IPS-18c (cell line): Measurements from ENCODE around the gene CXCL17.
"Not testable (repeated sequence)": the region's sequence is repeated elsewhere in the genome, so short reads cannot be mapped to it uniquely, and the experiment has no call there.

ENCODE experiments used
- H3K4me3 ChIP-seq: 2 replicates; pipeline ENCODE4 v1.7.0; 2013; ENCODE audit warnings: low read depth, mild to moderate bottlenecking, low read length, moderate library complexity; ENCODE audit not compliant: insufficient read depth
- H3K9me3 ChIP-seq: one replicate; pipeline ENCODE4 v1.6.1; 2013; ENCODE audit warnings: mild to moderate bottlenecking, low read length, moderate library complexity; ENCODE audit not compliant: control insufficient read depth, insufficient read depth

CXCL17 gene

DNA sequence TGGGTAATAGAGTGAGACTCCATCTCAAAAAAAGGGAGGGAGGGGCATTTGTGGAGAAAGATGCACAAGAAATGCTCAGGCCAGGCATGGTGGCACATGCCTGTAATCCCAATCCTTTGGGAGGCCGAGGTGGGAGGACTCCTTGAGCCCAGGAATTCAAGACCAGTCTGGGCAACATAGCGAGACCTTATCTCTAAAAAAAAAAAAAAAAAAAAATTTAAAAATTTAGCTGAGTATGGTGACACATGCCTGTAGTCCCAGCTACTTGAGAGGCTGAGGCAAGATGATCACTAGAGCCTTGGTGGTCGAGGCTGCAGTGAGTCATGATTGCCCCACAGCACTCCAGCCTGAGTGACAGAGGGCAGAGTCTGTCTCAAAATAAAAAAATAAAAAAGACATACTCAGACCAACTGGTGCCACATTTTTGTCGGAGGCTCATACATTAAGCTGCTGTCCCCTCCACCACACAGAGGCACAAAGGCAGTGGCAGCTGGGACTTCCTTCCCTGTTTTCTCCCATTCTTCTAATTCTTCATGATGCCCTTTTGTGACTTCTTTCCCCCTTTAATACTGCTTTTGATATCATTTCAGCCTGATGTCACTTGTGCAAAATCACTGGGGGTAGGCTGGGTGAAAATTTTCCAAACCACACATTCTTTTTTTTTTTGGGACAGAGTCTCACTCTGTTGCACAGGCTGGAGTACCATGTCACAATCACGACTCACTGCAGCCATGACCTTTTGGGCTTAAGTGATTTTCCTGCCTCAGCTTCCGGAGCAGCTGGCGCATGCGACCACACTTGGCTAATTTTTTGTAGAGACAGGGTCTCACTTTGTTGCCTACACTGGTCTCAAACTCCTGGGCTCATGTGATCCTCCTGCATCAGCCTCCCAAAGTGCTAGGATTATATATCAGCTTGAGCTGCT is 26.8 kb upstream of the CXCL17 start:
- no peaks in the 10 kb centered on the region for H3K9me3 ChIP-seq
- no peak overlapping the region for H3K4me3 ChIP-seq

DNA sequence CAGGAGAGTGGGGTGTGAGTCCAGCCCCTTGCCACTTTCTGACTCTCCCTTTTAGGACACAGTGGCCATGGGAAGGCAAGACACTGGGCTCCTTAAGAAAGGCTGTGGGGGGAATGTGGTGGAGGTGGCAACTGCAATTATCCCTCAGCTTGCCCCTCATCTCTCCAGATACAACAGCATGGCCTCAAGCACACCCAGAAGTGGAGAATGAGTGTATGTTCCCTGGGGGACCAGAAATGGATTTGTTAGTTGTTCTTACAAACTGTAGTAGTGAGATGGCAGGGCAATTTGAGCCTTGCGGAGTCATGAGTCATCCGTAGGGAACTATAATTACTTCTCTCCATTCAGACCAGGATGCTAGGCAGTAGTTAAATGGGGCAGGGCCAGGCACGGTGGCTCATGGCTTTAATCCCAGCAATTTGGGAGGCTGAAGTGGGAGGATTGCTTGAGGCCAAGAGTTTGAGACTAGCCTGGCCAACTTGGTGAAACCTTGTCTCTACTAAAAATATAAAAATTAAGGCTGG is 25.6 kb upstream of the CXCL17 start:
- Histone ChIP-seq H3K4me3 (no peak overlapping the region), H3K9me3 (no peaks in the 10 kb centered on the region)

DNA sequence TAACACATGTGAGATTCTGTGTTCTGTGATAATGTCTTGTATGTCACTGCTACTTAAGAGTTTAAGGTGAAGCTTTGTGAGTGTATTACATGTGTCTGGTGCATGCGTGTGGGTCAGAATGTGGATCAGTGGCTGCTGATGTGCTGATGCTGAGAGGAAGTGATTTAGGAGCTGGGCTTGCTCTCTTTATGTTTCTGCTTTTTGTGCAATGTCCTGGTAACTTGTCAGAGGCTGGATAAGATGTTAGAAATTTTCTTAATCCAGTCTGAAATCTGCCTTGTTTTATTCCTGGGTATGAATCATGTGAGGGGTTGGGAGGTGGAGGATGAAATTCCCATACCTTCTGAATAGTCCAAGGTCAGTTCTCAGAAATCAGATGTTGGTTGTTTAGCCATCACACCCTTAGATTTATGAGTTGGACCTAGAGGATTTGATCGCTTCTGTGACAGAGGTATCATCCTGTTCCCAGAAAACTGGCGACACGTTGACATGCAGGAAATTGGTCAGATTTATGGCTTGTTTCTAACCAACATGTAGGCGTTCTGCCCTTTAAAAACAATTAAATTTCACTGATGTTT is 24.5 kb upstream of the CXCL17 start:
- Histone ChIP-seq H3K9me3 (no peaks in the 10 kb centered on the region), H3K4me3 (no peak overlapping the region)

DNA sequence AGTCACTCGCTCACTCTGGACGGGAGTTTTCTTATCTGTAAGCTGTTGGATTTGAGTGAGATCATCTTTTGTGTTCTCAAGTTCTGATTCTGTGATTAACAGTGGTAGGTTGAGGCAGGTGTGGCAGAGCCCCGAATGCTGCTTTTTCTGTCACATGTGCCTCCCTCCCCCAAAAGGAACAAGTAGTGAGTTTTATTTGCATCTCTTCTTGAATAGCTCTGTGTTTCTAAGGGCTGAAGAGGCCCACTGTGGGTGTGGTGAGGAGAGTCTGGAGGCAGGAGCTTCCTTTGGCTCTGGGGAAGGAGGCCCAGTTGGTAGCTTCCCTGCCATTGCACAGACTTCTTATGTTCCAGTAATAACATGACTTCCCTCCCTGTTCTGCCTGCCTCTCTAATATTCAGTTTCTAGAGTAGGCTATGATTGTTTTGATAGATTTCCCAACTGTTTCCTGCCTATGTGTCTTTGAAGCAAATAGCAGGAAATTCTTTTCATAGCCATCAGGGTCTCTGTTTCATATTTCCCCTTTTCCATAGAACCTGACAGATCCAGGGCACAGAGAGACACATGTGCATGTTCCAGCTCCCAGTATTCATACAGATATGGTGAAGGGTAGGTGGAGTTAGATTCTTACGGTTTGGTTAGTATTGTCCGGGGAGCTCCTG is 23.9 kb upstream of the CXCL17 start:
- H3K4me3 ChIP-seq = no peak overlapping the region
- H3K9me3 ChIP-seq = no peaks in the 10 kb centered on the region

DNA sequence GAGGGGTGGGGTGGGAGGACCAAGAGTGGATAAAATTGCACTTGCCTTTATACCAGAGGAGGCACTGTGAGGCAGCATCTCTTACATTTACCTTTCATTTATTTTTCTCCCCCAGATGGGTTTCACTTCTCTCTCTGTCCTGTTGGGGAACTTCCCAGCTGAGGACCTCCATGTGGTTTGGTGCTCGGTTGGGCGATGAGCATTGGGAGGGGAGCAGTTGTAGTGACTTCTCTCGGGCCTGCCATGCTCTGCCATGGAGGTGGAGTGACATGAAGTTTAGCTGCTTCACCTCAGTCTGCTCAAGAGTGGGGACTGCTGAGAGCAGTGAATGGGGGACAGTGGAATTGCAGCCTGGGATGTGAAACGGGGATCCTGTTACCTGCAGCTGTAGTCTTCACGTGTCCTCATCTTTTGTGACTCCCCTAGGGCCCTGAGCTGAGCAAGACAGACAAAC is 23.1 kb upstream of the CXCL17 start:
- Histone ChIP-seq H3K9me3 (no peaks in the 10 kb centered on the region), H3K4me3 (no peak overlapping the region)

- H3K4me3 ChIP-seq = no peak overlapping the region
- no peaks in the 10 kb centered on the region for H3K9me3 ChIP-seq
Observed at GRCh38 chr19:42461700-42462324, 19.1 kb upstream of the CXCL17 start.

GRCh38 chr19:42461231-42461630 is 18.5 kb upstream of the CXCL17 start:
- H3K4me3 ChIP-seq, H3K9me3 ChIP-seq: not testable (repeated sequence)

DNA sequence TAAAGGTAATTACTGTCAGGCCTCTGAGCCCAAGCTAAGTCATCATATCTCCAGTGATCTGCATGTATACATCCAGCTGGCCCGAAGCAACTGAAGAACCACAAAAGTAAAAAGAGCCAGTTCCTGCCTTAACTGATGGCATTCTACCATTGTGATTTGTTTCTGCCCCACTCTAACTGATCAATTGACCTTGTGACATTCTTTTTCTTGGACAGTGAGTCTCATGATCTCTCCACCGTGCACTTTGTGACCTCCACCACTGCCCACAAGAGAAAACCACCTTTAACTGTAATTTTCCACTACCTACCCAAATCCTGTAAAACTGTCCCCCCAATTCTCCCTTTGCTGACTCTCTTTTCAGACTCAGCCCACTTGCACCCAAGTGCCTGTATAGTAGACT is 17.2 kb upstream of the CXCL17 start:
- Histone ChIP-seq H3K9me3 (no peaks in the 10 kb centered on the region), H3K4me3 (no peak overlapping the region)

DNA sequence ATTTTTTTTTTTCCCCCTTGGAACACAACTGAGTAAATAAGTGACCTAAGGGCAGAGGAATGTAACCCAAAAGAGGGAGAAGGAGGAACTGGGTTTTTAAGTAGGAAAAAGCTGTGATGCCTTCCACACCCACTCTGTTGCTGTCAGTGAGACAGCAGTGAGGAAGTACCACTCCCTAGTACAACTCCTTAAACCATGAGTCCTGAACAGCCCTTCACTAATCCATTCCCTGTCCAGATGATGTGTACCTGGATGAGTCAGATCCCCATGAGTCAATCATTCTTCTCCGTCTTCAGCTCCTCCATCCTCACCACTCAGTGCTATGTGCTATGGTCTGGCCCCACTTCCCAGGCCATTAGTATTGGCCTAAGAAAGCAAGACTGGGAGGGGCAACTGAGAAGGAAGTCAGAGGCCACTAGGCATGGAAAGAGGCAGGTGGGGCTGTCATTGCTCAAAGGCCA is 12.9 kb upstream of the CXCL17 start:
- H3K9me3 ChIP-seq = no peaks in the 10 kb centered on the region
- no peak overlapping the region for H3K4me3 ChIP-seq

DNA sequence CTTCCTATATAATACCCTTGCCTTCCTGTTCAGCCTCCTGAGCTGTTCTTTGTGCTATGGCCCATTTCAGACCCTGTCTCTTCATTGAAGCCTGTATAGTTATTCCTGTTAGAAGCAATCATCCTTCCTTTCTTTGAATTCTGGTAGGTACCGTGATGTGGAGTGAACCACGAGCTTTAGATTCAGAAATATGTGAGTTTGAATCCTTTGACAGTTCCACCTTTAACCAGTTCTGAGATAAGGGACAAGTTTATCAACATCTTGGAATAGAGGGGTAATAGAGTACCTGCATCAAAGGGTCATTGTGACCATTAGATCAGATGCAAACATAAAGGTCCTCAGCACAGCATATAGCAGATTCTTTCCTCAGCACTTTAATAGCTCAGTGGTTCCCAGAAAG is 12.3 kb upstream of the CXCL17 start:
- H3K9me3 ChIP-seq = no peaks in the 10 kb centered on the region
- no peak overlapping the region for H3K4me3 ChIP-seq

GRCh38 chr19:42452590-42452989 is 9.8 kb upstream of the CXCL17 start:
- no peaks in the 10 kb centered on the region for H3K9me3 ChIP-seq
- H3K4me3 ChIP-seq = no peak overlapping the region

DNA sequence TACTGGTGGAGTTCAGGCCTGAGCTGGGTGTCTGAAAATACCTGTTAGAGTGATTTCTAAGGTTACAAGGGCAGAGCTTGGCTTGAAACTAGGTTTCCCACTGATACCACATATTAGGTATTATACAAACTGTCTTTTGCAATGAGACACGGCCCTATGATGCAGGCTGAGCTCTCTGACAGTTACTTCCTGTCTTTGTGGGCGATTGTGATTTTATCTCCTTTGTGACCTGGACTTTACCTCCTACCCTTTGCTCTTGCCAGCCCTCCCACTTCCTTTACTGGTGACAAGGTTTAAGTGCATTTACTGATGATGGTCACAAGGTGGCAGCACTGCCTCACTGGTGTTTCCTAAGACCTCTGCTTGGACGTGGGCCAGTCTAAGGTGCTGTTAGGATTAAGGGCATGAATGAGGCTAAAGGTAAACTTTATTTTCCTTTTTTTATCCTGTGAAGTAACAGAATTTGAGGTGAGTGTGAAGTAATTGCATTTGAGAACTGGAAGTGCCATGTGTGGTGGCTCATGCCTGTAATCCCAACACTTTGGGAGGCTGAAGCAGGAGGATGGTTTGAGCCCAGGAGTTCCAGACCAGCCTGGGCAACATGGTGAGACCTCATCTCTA is 7.7 kb upstream of the CXCL17 start:
- Histone ChIP-seq H3K9me3 (no peaks in the 10 kb centered on the region), H3K4me3 (no peak overlapping the region)

DNA sequence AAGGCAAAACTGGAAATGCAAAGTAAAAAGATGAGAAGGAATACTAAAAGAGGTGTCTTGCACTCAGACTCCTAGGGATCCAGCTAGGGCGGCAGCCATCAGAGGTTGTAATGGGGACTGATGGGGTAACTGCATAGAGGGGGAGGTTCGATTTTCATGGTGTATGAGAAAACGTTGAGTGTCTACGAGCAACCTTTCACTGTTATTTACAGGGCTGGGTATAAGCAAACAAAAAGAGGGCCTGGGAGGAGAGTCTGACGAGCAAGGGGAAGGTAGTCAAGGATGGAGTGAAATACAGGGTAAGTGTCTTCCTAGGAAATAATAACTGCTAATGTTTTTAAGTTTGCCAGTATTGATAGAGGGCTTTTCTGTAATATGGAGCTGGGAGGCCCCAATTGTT is 5.6 kb upstream of the CXCL17 start:
- not testable (repeated sequence) for H3K4me3 ChIP-seq, H3K9me3 ChIP-seq

DNA sequence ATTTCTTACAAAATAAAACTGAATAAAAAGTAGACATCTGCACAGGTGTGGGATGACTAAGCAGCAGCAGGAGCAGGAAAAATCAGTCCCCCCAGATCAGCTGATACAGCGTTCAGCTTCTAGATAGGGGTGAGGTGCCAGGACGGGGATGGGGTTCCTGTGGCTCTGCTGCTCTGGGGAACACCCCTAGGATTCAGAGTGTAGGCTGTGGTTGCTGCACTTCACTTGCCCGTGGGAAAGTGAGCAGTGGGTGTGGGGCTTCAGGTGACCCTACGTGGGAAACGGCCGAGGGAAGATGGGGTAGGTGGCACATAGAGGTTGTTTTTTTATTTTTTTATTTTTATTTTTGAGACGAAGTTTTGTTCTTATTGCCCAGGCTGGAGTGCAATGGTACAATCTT is 3.2 kb upstream of the CXCL17 start:
- H3K9me3 ChIP-seq = no peaks in the 10 kb centered on the region
- no peak overlapping the region for H3K4me3 ChIP-seq

- no peaks in the 10 kb centered on the region for H3K9me3 ChIP-seq
- H3K4me3 ChIP-seq = no peak overlapping the region
Observed at GRCh38 chr19:42443944-42444398, 1.2 kb upstream of the CXCL17 start.

GRCh38 chr19:42441049-42441445 is 1.7 kb downstream of the CXCL17 start:
- no peaks in the 10 kb centered on the region for H3K9me3 ChIP-seq
- no peak overlapping the region for H3K4me3 ChIP-seq
